NK-92 treated with Interleukin-12 subunit alpha and Interleukin-12 subunit beta, amount 100 ng/mL, for 24 hours (cell line): ENCODE data around the gene PTGIR.
A peak's percentile ranks its signal among the peaks of the same experiment; 100 is the strongest.

Experiments
- DNase-seq: peaks from one replicate; lab custom pipeline; 2025; lab: John Stamatoyannopoulos, UW

PTGIR gene

DNA sequence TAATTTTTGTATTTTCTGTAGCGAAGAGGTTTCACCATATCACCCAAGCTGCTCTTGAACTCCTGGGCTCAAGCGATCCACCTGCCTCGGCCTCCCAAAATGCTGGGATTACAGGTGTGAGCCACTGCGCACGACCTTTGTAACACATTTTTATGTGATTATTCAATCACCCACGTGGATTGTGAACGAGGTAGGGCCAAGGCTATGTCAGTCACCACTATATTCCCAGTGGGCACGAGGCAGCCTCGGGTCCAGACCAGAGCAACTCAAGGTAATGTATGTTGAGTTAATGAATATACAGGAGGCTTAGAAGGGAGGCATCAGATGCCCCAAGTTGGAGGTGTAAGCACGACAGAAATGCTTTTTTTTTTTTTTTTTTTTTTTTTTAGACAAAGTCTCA is 8.9 kb downstream of the PTGIR start:
- DNase-seq, result no peak

DNA sequence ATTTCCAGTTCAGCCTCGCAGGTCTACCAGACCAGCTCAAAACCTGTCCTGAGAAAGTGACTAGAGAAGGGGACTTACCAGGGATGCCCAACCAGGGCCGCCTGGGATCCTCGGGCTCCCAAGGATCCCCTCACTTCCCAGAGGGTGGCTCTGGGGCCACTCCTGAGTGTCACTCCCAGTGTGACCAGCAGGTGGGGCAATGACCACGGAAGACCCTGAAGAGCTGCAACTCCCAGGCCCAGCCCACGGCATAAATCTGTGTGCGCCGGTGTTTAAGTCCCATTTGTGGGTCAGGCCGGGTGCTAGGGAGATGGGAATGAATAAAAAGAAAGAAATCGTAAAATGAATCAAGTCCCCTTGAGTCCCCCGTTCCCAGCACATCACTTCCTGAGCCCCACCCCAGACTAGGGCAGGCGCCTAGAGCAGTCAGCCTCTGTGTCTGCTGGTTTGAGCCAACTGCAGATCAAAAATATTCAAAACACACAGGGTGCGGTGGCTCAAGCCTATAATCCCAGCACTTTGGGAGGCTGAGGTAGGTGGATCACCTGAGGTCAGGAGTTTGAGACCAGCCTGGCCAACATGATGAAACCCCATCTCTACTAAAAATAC is 10.7 kb downstream of the PTGIR start:
- peak; percentile 49 for DNase-seq

DNA sequence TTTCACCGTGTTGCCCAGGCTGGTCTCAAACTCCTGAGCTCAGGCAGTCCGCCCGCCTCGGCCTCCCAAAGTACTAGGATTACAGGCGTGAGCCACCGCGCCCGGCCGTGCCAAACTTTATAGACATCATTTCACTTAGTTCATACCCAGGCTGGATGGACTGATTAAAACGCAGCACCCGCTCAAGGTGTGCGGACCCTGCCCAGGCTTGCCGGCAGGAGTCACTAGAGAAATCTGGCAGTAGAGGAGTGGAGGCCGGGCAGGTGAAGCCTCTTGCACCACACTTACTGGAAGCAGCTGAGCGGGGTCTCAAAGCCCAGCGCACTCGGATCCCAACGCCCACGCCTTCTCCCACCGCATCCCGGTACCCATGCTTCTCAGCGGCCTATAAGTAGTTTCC is 11.4 kb downstream of the PTGIR start:
- DNase-seq, result no peak

DNA sequence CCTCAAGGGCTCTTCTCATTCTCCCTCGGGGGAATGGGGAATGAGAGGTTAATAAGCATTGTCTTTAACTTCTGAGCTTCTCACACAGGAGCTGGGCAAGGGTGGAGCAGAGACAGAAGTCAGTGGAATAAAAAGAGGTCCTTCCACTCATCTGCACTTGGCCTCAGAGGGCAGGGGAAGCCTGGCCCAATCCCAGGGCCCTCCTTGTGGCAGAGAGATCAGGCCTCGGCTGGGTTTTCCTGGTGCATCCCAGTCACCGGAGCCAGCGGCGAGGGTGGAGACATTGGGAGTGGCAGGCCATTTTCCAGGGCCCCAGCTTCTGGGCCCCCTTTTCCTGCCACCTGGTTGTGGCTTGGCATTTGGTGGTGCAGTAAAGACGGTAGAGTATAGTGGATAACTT is 13.1 kb downstream of the PTGIR start:
- DNase-seq, result no peak

DNA sequence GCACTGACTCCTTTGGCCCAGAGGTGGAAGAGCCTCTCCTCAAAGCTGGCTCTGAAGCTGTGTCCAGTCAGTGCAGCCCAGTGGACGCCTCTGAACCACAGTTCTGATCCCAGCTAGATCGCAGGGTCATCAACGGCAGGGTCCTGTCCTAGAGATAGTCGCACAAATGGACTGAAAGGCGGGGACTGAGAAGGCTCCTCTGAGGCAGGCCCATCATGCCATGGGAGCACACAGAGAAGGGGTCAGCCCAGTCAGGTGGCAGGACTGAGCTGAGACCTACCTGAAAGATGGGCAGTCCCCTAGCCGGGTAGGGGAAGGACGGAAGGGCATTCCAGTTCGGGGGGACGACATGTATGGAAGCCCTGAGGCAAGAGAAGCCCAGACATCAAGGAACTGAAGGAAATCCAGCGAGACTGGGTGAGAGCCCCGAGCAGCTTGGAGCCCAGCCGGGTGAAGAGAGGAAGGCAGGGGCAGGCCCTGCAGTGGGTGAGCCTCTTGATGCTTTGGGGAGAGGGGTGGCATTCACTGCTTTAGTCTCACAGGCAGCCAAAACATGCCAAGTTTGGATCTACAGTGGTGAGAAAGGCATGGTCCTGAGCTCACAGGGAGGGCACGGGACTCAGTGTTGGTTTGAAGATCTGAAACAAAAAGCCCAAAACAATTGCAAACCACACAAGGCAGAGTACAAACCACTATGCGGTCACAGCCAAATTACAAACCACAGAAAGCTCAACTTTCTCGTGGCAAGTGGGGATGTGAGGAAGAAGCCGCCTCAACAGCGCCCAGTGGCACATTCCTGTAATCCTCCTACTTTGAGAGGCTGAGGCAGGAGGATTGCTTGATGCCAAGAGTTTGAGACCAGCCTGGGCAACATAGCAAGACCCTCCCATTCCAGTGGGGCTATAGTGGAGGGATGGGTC is 13.8 kb downstream of the PTGIR start:
- no peak for DNase-seq

DNA sequence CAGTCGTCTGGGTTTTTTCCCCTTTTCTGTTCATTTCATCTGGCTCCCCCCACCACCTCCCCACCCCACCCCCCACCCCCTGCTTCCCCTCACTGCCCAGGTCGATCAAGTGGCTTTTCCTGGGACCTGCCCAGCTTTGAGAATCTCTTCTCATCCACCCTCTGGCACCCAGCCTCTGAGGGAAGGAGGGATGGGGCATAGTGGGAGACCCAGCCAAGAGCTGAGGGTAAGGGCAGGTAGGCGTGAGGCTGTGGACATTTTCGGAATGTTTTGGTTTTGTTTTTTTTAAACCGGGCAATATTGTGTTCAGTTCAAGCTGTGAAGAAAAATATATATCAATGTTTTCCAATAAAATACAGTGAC is 14.5 kb downstream of the PTGIR start:
- DNase-seq, result no peak

DNA sequence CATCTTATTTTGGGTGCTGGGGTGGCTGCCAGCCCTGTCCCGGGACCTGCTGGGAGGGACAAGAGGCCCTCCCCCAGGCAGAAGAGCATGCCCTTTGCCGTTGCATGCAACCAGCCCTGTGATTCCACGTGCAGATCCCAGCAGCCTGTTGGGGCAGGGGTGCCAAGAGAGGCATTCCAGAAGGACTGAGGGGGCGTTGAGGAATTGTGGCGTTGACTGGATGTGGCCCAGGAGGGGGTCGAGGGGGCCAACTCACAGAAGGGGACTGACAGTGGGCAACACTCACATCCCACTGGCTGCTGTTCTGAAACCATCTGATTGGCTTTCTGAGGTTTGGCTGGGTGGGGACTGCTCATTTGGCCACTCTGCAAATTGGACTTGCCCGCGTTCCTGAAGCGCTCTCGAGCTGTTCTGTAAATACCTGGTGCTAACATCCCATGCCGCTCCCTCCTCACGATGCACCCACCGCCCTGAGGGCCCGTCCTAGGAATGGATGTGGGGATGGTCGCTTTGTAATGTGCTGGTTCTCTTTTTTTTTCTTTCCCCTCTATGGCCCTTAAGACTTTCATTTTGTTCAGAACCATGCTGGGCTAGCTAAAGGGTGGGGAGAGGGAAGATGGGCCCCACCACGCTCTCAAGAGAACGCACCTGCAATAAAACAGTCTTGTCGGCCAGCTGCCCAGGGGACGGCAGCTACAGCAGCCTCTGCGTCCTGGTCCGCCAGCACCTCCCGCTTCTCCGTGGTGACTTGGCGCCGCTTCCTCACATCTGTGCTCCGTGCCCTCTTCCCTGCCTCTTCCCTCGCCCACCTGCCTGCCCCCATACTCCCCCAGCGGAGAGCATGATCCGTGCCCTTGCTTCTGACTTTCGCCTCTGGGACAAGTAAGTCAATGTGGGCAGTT is 15.1 kb downstream of the PTGIR start:
- no peak for DNase-seq

DNA sequence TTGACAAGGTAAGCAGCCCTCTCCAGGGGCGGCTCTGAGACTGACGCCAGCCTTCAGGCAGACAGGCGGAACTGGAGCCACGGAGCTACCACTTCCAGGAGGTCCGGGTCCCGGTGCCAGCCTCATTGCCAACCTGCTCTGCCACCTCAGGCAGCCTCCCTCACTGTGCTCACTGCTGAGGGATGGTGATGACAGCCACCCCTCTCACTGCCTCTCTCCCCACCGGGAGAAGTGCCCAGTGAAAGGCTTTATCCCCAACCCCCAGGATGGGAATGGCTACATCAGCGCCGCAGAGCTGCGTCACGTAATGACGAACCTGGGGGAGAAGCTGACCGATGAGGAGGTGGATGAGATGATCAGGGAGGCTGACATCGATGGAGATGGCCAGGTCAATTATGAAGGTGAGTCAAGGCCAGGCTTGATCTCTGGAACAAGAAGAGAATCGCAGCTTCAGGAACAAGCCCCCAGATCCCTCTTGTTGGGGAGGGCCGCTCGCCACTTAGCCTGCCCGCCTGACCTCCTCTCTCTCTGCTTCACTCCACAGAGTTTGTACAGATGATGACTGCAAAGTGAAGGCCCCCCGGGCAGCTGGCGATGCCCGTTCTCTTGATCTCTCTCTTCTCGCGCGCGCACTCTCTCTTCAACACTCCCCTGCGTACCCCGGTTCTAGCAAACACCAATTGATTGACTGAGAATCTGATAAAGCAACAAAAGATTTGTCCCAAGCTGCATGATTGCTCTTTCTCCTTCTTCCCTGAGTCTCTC is 16.1 kb downstream of the PTGIR start:
- DNase-seq, result no peak

DNA sequence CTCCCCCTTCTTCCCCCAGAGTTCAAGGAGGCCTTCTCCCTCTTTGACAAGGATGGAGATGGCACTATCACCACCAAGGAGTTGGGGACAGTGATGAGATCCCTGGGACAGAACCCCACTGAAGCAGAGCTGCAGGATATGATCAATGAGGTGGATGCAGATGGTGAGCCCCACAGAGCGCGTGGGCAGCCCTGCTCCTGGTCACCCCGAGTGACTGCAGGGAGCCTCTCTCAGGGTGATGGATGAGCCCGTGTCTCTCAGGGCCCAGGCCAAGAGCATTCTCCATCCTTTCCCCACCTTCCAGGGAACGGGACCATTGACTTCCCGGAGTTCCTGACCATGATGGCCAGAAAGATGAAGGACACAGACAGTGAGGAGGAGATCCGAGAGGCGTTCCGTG is 16.7 kb downstream of the PTGIR start:
- DNase-seq, result no peak

DNA sequence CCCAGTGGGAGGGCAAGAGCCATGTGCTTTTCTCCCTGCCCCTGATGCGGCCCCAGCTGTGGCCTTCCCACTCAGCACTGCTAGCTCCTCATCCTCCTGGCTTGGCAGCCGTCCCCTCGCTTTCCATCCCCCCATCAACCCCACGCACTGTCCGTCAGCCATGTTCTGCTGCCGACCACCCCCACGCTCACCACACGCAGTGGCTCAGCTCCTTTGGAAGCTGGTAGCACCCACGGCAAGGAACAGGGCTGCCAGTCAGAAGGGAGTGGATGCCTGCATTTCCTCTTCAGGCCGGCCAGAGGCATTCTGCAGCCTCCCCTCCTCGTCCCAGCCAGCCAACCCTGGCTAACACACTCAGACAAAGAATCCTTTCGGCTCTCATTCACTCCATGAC is 17.4 kb downstream of the PTGIR start:
- DNase-seq, result no peak

DNA sequence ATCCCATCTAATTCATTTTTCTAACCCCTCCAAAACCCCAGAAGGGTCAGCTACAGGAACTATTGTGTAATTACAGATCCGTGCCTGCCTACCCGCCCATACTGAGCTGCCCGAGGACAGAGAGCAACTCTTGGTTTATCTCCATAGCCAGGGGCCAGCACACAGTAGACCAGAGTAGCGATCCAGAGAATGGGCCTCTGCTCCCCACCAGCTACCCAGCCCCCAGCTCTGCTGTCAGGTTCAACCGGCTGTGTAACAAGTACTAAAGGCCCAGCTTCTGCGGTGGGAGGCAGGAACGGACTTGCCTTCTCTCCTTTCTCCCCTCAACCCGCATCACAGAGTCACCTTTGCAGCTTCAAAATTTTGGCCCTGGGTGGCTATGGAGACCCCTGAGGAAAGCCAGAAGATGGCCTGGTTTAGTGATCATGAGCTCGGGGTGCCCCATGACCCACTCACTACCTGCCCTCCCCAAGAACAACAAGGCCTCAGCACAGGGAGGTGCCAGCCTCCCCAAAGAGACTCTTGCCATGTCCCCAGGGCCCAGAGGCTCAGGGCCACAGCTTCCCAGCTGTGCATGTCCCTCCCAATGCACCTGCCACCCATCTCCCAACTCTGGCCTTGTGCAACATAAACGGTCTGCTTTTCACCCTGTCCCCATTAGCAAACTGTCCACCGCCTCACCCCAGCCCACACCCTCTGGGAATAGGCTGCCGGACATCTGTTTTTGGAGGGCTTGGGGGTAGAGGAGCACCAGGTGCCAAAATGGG is 18.0 kb downstream of the PTGIR start:
- no peak for DNase-seq

DNA sequence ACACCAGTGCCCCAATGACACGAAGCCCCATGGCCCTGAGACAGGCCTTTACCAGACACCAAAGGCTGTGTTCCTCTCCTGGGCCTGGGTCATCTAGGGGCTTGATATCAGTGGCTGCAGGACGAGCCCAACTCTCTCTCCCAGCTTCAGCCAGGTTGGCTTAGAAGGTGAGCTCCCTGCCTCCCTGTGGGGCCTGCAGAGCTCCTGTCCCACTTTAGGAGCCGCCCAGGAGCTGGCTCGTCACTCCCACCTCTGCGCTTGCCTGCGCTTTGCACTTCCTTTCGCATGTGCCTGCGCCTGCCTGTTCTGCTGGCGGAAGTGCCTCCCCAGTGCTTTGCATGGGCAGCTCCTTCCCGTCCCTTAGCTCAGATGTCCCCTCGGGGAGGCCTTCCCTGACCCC is 18.9 kb downstream of the PTGIR start:
- DNase-seq, result no peak

DNA sequence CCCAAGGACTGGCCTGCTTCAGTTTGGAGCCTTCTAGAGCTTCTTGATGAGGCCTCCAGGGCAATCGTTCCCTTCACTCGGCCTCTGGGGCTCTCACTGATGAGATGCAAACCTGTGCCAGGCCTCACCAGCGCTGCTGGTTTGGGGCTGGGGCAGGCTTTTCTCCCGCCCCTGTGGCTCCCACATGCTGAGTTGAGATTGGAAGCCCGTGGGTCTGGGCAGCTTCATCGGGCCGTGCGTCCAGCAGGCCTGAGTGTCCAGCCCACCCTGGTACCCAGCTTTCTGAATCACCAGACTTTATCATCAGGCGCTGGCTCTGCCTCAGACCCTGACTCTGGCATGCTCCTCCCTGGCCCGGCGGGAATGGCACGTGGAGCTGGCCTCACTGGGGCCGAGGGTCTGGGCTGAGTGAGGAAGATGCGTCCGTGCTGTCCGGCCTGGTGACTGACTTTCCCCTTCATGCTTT is 19.5 kb downstream of the PTGIR start:
- DNase-seq, result no peak

DNA sequence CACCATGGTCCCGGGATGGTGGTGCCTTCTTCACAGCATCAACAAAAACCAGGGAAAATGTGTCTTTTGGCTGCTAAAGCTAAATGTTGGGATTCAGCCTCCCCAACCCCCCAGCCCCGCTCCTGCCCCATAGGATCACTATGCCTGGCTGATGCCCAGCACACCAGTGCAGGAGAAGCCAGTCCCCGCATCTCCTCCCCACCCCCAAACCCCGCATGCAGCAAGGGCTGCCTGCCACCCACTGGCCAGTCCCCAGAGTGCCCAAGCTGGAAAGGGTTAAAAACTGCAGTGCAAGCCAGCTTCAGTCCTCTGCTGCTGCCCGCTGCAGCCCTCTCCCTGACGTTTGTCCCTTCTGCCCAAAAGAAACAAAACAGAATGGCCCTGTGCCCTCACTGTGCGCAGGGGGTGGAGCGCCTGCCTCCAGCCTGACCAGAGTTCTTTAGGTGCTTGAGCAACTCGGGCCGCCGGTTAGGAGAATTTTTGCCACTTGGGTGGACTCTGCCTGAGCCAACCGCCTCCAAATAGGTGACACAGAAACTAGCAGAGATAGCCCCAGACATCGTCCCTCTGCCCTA is 20.0 kb downstream of the PTGIR start:
- no peak for DNase-seq

DNA sequence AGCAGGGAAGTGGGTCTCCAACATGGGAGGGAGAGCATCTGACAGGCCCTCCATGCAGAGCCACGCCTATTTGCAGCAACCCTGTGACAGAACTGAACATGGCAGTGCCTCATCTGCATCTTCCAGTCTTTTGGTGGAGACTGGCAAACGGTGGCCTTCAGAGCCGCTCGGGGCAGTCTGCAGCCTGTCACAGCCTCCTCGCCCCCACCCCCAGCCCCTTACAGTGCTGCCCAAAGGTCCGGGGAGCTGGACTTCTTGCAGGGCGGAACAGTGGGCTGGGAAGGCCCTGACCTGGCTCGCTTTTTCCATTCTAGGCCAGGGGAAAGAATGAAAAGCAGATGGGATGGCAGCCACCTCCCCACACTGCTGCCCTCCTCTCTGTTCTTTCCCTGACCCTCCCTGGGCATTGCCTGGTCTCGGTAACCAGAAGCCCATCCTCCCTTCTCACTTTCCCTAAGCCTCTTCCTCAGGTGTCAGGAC is 21.1 kb downstream of the PTGIR start:
- no peak for DNase-seq

DNA sequence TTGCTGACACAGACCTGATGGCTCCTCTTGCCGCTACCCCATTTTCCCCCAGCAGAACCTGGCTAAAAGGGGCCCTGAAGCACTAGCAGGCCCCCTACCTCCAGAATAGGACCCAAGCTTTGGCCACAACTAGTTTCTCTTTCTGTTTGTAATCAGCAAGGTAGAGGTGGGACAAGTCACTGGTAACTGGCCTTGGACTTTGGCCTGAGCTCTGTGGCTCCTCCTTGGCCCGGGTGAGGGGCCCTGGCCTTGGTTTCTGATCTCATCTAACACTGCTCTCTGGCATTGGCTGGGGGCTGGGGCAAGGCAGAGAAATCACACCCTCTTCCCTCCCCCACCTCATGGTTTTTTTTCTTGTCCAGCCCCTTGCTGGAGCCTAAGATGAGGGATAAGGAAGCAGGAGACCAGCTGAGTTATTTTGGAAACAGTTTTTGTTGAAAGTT is 21.7 kb downstream of the PTGIR start:
- no peak for DNase-seq

DNA sequence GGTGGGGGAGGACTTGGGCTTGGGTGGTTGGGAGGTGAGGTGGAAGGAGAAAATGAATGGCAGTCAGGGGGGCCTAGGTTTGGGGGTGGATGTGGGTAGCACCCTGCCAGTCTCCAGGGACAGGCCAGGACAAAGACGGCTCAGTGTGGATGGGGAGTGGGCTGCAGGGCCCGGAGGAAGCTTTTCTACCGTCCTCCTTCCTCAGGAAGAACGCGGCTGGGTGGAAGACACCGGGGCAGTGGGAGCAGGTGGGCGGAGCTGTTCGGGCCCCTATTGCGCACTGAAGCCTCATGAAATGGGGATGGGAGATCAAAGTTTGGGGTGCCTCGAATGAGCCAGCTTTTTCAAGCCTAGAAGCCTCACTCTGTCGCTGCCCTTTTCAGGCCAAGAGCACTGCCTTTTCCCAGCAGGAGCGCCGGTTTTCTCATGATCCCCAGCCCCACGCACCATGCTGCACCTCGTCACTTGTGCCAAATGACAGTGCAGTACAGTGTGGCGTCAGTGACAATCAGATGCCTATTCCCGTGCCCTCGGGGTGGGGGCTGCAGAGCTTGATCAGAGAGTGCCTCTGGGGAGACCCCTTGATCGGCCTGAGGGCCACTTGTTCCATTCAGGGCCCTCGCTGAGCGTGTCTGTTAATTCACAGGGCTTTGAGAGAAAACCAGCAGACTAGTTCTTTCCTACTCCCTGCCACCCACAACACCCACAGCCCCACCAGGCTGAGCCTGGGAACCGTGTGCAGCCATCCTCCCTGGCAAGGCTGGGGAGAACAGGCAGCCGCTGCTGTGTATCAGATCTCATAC is 22.3 kb downstream of the PTGIR start:
- DNase-seq, result no peak

DNA sequence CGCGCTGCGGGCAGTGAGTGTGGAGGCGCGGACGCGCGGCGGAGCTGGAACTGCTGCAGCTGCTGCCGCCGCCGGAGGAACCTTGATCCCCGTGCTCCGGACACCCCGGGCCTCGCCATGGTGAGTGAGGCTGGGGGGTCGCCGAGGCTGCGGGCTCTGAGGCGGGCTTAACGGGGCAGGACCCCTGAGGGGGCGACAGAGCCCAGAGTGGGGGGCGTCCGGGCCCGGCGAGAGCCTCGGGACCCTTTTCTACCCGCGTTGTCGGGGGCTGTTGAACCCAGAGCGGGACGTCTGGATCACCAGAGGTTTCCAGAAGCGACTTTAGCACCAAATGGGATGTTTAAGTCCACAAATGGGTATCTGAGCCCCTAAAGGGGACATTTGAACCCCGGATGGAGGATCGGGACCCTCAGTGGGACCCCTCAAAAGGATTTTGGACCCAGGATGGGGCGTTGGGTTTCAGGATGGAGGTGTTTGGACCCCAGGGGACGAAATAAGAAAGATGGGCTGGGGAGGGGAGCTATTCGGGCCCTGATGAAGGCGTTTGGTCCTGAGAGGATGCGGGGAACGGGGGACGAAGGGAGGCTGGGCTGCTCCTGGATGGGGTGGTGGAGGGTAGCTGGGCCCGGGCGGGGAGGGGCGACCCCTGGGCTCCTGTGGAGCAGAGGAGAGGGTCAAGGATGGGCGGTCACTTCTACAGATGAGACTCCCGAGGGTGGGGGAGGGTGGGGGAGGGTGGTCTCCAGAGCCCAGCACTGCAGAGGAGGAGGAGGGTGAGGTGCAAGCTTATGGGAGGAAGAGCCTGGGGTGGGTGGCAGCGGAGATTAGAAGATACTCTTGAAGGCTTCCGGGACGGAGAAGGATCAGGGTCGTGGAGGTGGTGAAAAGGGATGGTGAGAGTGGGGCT is 23.3 kb downstream of the PTGIR start, which contains the start of gene CALM3:
Gene CALM3, plus strand, starts transcription at position 13 of the 907 bp plus-strand sequence. Its CDS starts 105 bp downstream, at position 118.
- DNase-seq, result no peak
